Peyer's patch (tissue), 4 donors: ENCODE measurements around the gene IPO8. TPM values are rescaled to one million over a fixed set of nuclear protein-coding genes. Genes with fewer than 3 reads are reported as not detected.
"Not testable (repeated sequence)": the region's sequence is repeated elsewhere in the genome, so short reads cannot be mapped to it uniquely, and the experiment has no call there.

Experiments used
- DNase-seq, 3 donors: peaks; one replicate each; pipeline ENCODE4 v3.0.0-alpha.2; 2017 to 2019
- H3K27ac ChIP-seq, 4 donors: fragments of 200-600 bp; sonication (generic); one replicate each; pipeline ENCODE4 v1.5.1; 2016 to 2019
- H3K27me3 ChIP-seq, 2 donors: fragments of 200-600 bp; sonication (generic); one replicate each; pipeline ENCODE4 v1.5.1; 2019
- H3K36me3 ChIP-seq, 3 donors: fragments of 200-600 bp; sonication (generic); one replicate each; pipeline ENCODE4 v1.5.1; 2016 to 2019
- H3K4me1 ChIP-seq, 4 donors: fragments of 200-600 bp; sonication (generic); one replicate each; pipeline ENCODE4 v1.5.1; 2016 to 2019
- H3K4me3 ChIP-seq, 4 donors: fragments of 200-600 bp; sonication (generic); 1 replicate in 3 of 4; 2 replicates in 1 of 4; pipeline ENCODE4 v1.5.1; 2016 to 2019; ENCODE audit warnings: mild to moderate bottlenecking in 1 of 4
- H3K9me3 ChIP-seq, 4 donors: fragments of 200-600 bp; sonication (generic); one replicate each; pipeline ENCODE4 v1.5.1; 2016 to 2019; ENCODE audit warnings: mild to moderate bottlenecking in 1 of 4
- POLR2A ChIP-seq, 2 donors: fragments of 450-650 bp; IDR thresholded peaks; one replicate each; pipeline ENCODE4 v1.5.1; 2017; ENCODE audit warnings: antibody characterized with exemption in 2 of 2, mild to moderate bottlenecking in 2 of 2, moderate library complexity in 2 of 2
- total RNA-seq, 4 donors: library from RNA; depleted of rRNA; stranded (reverse); fragments of >200 nt; gene quantifications; one replicate each; pipeline ENCODE4 v1.1.0, GENCODE V29; 2016
- TF ChIP-seq, protein P1 (sequence below), 6 experiments: fragments of 450-650 bp in 4 of 6; fragments of 200-600 bp in 2 of 6; sonication (generic) in 1 of 6; IDR thresholded peaks; one replicate each; pipeline ENCODE4 v1.5.1; 2017 to 2019; ENCODE audit warnings: antibody characterized with exemption in 6 of 6, mild to moderate bottlenecking in 3 of 6, moderate library complexity in 1 of 6

IPO8 gene
- total RNA-seq, 4 donors from 2014 or later: 40.1 to 65.2 (median 59.3) TPM

DNA sequence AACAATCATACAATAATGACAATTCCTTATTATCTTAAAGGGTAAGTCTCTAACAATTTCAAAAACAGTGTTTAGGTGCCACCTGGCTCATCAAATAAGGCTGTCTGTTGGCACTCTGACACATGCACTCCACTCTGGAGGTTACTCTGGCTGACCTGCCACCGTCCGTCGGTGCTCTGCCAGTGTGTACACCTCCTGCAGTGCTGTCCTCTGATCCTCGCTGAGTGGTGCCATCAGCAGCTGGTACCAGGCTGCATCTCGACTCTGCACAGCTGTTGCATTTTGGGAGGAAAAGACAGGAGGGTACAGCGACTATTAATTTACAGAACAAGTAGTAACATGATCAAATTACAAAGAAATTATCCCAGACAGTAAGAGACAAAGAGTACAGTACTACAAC is 63.9 kb downstream of the IPO8 start:
- H3K4me1 ChIP-seq: no peaks in the 10 kb centered on the region
- H3K27me3 ChIP-seq: no peaks in the 10 kb centered on the region
- no peak overlapping the region for H3K27ac ChIP-seq
- no peak for DNase-seq
- no peaks in the 10 kb centered on the region for H3K9me3 ChIP-seq
- H3K36me3 ChIP-seq: peaks cover 0 to 76% (median 0%) of the 10 kb centered on the region in 3 donors
- no peak overlapping the region for H3K4me3 ChIP-seq
- TF ChIP-seq, protein P1, sequence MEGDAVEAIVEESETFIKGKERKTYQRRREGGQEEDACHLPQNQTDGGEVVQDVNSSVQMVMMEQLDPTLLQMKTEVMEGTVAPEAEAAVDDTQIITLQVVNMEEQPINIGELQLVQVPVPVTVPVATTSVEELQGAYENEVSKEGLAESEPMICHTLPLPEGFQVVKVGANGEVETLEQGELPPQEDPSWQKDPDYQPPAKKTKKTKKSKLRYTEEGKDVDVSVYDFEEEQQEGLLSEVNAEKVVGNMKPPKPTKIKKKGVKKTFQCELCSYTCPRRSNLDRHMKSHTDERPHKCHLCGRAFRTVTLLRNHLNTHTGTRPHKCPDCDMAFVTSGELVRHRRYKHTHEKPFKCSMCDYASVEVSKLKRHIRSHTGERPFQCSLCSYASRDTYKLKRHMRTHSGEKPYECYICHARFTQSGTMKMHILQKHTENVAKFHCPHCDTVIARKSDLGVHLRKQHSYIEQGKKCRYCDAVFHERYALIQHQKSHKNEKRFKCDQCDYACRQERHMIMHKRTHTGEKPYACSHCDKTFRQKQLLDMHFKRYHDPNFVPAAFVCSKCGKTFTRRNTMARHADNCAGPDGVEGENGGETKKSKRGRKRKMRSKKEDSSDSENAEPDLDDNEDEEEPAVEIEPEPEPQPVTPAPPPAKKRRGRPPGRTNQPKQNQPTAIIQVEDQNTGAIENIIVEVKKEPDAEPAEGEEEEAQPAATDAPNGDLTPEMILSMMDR (IDR thresholded peaks at IDR 0.05): no peak
- TF ChIP-seq POLR2A (IDR thresholded peaks at IDR 0.05): no peak

DNA sequence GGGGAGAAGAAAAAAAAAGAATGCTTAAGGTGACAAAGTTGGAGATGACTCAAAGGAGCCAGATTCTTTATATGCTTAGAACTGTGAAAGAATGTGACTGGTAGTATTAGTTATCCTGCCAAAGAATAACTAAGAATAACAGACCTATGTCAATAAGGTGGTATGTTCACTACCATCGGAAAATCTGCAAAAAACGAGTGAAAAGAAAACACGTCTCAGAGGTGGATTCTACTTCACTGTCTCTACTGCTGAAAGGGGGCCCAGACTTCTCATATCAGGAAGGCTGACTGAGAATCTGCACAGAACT is 64.7 kb downstream of the IPO8 start:
- no peaks in the 10 kb centered on the region for H3K27me3 ChIP-seq
- no peaks in the 10 kb centered on the region for H3K4me1 ChIP-seq
- H3K9me3 ChIP-seq: no peaks in the 10 kb centered on the region
- H3K27ac ChIP-seq: no peak overlapping the region
- no peak overlapping the region for H3K4me3 ChIP-seq
- H3K36me3 ChIP-seq: peaks cover 0 to 68% (median 0%) of the 10 kb centered on the region in 3 donors
- DNase-seq: no peak
- TF ChIP-seq, protein P1 (IDR thresholded peaks at IDR 0.05): no peak
- TF ChIP-seq POLR2A (IDR thresholded peaks at IDR 0.05): no peak

DNA sequence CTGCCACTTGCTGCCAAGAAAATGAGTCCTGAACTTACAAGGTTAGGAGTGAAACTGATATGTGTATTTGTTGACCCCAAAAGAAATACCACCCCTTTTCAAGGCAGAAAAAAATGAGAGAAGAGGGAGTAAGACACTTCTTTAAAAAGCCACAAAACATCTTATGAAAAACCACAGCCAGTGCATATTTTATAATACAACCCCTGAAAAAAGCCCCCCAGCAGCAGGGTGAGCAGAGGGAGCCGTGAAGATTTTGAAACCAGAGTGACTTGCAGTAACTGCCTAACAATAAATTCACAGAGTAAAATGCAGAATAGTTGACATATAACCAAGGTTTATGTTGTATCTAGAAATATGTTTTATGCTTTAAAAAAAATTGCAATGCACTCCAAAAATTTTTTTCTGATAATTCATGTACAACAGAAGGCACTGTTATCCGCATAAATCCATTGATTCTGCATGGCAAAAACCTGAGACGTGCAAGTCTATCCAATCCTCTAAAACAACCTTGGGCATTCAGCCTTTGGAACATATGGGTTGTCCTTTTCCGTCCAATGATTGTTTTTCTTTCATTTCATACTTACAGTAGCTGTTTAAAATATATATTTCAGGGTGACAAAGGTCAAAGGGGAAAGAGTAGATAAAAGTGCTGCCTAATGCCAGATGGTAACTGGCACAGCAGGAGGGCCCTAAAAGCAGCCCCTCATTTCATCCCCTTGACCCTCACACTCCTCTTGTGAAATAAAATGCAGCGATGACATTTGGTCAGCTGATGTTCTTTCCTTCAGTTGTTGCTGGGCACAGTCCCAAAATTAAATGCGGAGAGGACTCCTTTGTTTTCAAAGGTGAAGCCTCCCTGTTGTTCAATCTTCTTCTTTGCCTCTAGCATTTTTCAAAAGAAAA is 65.3 kb downstream of the IPO8 start:
- Histone ChIP-seq H3K4me1 (no peaks in the 10 kb centered on the region), H3K27ac (no peak overlapping the region), H3K4me3 (no peak overlapping the region), H3K27me3 (no peaks in the 10 kb centered on the region), H3K36me3 (peaks cover 0 to 64% (median 0%) of the 10 kb centered on the region in 3 donors), H3K9me3 (no peaks in the 10 kb centered on the region)
- no peak for TF ChIP-seq POLR2A (IDR thresholded peaks at IDR 0.05)
- TF ChIP-seq, protein P1 (IDR thresholded peaks at IDR 0.05): no peak
- no peak for DNase-seq

DNA sequence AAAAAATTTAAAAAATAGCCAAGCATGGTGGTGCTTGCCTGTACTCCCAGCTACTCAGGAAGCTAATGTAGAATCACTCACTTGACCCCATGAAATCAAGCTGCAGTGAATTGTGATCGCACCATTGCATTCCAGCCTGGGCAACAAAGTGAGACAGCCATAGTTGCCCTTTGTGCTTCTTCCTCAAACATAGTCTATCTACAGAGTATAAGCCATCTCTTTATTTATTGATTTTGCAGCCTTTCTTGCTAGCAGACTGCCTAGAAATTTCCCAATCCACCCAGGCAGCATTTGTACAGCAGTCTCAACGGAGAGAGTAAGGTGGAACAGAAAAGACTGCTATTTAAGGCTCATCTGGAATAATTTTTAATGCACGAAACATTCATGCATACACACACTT is 68.8 kb downstream of the IPO8 start:
- TF ChIP-seq POLR2A (IDR thresholded peaks at IDR 0.05): no peak
- DNase-seq: no peak
- peaks cover 0 to 35% (median 0%) of the 10 kb centered on the region in 3 donors for H3K36me3 ChIP-seq

DNA sequence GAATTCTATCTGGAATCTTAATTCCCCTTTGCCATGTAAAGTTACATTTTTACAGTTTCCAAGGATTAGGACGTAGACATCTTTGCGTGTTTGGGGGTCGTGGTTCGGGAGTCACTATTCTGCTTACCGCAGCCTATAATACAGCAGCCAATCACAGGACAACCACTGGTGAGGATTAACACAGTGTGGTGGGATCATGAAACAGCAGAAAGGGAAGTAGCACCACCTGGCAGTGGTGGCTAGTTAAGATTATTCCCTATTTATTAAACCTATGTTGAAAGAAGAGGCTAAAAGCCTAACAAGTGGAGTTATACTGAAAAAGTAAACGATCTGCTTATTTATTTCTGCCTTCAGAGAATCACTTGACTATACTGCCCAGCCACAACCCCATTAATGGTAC is 71.7 kb downstream of the IPO8 start:
- Histone ChIP-seq H3K4me3 (no peak overlapping the region), H3K4me1 (no peaks in the 10 kb centered on the region), H3K9me3 (no peaks in the 10 kb centered on the region), H3K27me3 (no peaks in the 10 kb centered on the region), H3K36me3 (peaks cover 0 to 7% (median 0%) of the 10 kb centered on the region in 3 donors), H3K27ac (no peak overlapping the region)
- no peak for DNase-seq
- TF ChIP-seq, protein P1 (IDR thresholded peaks at IDR 0.05): no peak

More for the DNA sequence above, 68.8 kb downstream of the IPO8 start:
- H3K27ac ChIP-seq: no peak overlapping the region
- H3K9me3 ChIP-seq: no peaks in the 10 kb centered on the region
- H3K4me1 ChIP-seq: no peaks in the 10 kb centered on the region
- no peaks in the 10 kb centered on the region for H3K27me3 ChIP-seq
- H3K4me3 ChIP-seq: no peak overlapping the region

DNA sequence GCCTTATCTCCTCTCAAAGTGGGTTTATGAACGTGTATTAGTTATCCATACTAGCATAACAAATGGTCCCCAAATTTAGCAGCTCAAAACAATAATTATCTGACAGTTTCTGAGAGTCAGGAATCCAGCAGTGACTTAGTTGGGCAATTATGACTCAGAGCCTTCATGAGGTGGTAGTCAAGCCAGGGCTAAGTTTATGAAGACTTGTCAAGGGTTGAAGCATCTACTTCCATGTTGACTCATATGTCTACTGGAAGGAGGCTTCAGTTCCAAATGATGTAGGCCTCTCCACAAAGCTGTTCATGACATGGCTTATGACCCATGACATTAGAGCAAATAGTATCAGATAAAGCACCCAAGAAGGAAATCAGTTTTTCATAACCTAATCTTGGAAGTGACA is 73.2 kb downstream of the IPO8 start:
- no peak overlapping the region for H3K4me3 ChIP-seq
- H3K36me3 ChIP-seq: no peaks in the 10 kb centered on the region
- H3K27ac ChIP-seq: no peak overlapping the region
- no peaks in the 10 kb centered on the region for H3K9me3 ChIP-seq
- DNase-seq: no peak
- no peak for TF ChIP-seq POLR2A (IDR thresholded peaks at IDR 0.05)
- TF ChIP-seq, protein P1 (IDR thresholded peaks at IDR 0.05): no peak
- H3K27me3 ChIP-seq: no peaks in the 10 kb centered on the region
- H3K4me1 ChIP-seq: no peaks in the 10 kb centered on the region

DNA sequence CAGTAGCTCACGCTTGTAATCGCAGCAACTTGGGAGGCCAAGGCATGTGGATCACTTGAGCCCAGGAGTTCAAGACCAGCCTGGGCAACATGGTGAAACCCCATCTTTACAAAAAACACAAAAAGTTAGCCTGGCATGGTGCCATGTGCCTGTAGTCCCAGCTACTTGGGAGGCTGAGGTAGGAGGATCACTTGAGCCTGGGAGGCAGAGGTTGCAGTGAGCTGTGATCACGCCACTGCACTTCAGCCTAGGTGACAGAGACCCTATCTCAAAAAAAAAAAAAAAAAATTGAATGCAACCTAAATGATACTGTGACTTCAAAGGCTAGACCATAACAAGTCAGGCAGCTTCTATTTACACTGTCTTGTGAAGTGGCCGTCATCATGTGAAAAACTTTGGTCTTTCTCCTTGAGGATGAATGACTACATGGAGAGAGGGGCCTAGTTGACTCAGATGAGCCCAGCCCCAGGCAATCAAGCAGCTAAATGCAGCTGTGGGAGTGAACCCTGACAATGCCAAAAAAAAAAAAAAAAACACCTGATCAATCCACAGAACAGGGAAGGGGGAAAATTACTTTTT is 73.9 kb downstream of the IPO8 start:
- H3K4me3 ChIP-seq, H3K9me3 ChIP-seq, H3K27me3 ChIP-seq, H3K4me1 ChIP-seq, DNase-seq, H3K27ac ChIP-seq, H3K36me3 ChIP-seq: not testable (repeated sequence)
